Measurements from ENCODE around the gene JAKMIP2.

GRCh38 chr5:147791181-147791580 is 8.7 kb upstream of the JAKMIP2 start:
- TF ChIP-seq IKZF2 (IDR thresholded peaks at IDR 0.05) (no peak), CTCF (IDR thresholded peaks at IDR 0.05 in 2 of 3, conservative IDR thresholded peaks at IDR 0.05 in 1 of 3; ENCODE audit: control insufficient read depth in 2 of 3, extremely low read depth in 1 of 3, insufficient read depth in 1 of 3, low read depth in 3 of 3, low read length in 3 of 3) (no peak), GATAD2B (conservative IDR thresholded peaks at IDR 0.05; ENCODE audit: low read depth) (no peak), KDM1A (IDR thresholded peaks at IDR 0.05; ENCODE audit: borderline replicate concordance) (no peak), TCF12 (IDR thresholded peaks at IDR 0.05; ENCODE audit: low read depth, low read length) (no peak), RAD21 (IDR thresholded peaks at IDR 0.05; ENCODE audit: insufficient read depth, low read depth, low read length) (no peak), E4F1 (IDR thresholded peaks at IDR 0.05; ENCODE audit: borderline replicate concordance, partially characterized antibody) (no peak), GABPA (IDR thresholded peaks at IDR 0.05; ENCODE audit: low read depth) (no peak), MLLT1 (IDR thresholded peaks at IDR 0.05) (no peak), ZNF592 (IDR thresholded peaks at IDR 0.05) (no peak), PKNOX1 (IDR thresholded peaks at IDR 0.05) (no peak), REST (IDR thresholded peaks at IDR 0.05; ENCODE audit: low read depth, low read length) (no peak), JUNB (IDR thresholded peaks at IDR 0.05) (no peak)

Data from GM12878 (cell line).